NOMO-1 (cell line): Measurements from ENCODE around the gene SNAPC3.
"Not testable (repeated sequence)": the region's sequence is repeated elsewhere in the genome, so short reads cannot be mapped to it uniquely, and the experiment has no call there.

Experiments used
- DNase-seq, 2 experiments: peaks; one replicate each; lab custom pipeline; 2025; ENCODE audit not compliant: unreplicated experiment in 2 of 2; lab: John Stamatoyannopoulos, UW

The SNAPC3 gene

DNA sequence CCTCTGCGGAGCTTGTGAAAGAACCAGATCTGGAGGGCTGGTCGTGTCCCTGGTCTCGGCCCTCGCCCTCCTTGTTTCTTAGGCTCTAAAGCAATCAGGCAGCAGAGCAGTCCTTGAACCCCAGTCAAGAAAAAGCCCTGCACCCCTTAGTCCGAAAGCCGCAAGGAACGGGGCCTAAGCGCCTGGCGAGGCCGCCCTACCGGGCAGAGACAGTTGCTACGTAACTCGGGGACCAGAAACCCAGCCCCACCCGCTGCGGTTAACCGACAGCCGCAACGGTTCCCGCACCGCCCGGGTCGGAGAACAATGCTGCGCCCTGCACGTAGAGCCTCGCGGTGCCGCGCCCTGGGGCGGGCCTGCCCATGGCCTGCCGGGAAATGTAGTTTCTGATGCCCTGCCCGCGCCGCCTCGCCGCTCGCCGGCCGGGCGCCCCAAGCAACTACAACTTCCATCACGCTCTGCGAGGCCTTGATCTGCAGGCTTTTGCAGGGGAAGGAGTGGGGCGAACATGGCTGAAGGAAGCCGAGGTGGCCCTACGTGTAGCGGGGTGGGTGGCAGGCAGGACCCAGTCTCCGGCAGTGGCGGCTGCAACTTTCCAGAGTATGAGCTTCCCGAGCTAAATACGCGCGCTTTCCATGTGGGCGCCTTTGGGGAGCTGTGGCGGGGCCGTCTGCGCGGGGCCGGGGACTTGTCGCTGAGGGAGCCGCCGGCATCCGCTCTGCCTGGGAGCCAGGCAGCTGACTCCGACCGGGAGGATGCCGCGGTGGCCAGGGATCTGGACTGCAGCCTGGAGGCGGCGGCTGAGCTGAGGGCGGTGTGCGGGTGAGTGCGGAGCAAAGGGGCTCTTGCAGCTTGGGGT lies at the start of gene SNAPC3:
Gene SNAPC3, plus strand, starts transcription at position 505 of the 859 bp plus-strand sequence. Its CDS starts 4 bp downstream, at position 509.
- DNase-seq: peak; percentile 77 to 94

DNA sequence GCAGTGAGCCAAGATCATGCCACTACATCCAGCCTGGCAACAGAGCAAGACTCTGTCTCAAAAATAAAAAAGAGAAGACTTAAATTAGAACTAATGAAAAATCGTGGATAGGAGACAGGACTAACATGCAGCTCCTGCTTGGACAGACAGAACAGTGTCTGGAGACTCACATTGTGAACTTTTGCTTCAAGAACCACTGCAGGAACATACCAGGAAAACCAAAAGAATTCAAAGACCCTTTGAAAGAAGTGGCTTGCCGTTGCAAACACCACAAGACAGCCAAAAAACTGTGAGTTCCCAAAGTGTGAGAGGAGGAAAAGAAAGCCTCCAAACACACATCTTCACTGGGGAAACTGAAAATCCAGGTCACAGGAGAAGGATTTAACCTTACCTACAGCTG lies 48.8 kb upstream of the SNAPC3 start:
- no peak for DNase-seq

DNA sequence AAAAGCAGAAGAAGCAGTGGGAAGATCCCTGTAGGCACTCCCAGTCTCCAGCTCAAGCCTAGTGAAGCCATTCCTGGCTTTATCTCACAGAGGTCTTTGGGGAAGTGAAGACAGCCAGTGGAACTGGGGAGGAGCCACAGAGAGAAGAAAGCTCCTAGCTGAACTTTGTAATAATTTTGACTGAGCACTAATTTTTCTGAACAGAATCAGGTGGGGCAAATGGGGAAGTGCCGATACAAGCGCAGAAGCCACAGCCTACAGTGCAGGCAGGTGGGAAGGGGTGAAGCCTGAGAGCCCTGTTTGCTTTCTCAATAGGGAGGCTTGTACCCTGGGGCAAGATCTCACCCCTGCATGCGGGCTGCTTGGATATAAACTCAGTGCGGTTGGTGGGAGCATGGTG lies 48.4 kb upstream of the SNAPC3 start:
- peak; percentile 41 to 51 for DNase-seq

DNA sequence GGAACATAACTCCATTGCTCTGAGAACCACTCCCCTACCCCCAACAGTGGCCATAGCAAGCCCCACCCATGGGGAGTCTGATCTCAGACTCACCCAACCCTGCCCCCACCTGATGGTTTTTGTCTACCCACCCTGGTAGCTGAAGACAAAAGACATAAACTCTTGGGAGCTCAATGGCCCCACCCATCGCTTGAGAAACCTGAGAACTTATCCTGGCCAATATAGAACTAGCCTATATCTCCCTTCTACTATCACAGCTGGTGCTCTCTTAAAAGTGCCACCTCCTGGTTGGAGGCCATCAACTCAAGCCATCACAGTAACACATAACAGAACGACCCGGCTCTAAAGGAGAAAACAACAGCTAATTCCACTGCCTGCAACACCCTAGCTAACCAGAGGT lies 47.9 kb upstream of the SNAPC3 start:
- DNase-seq: no peak

DNA sequence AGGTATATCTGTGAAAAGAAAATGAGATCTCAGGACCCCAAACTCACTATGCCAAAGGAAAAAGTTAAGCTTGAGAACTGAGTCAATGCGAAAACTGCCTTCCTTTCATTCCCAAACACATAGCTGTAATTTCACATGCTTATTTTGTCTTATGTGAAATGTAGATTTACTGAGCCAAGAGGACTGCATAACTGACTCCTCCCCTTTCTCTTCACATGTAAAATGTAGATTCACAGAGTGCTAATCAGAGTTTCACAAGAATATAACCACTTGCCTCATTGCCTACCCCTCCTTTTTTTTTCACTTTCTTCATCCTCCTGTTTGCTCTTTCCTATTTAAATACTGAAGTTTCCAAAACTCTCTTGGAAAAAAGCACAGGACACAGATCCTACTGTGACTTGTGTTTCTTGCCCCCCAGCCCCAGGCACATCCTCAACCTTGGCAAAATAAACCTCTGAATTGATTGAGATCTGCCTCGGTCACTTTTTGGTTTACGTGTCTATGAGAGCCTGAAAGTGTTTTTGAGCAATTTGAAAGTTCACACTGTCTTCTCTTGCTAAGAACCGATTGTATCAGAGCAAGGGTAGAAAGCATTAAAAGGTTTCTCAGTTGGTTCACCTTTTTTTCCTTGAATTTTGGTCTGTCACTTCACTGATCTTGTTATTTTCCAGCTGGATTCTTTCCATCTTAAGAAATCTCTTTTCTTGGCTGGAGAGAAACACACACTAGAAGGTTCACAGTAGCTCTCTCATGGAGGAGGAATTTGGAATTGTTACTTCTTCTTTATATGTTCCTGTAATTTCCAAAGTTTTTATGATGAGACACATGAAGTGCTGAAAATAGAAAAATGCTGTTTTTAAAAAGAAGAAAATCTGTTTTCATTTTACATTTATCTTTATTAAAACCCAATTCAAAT lies 44.8 kb upstream of the SNAPC3 start:
- DNase-seq: no peak

DNA sequence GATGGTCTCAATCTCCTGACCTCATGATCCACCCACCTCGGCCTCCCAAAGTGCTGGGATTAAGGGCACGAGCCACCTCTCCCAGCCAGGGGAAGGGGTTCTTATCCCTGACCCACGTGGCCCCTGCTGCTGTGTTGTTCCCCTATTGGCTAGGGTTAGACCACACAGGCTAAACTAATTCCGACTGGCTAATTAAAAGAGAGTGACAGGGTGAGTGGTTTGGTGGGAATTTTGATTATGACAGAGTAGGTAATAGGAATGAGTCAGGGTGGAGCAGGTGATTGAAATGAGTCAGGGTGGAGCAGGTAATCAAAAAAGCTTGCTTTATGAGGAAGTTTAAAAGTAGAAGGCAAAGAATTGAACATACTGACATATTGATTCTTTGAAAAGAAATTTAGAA lies 43.4 kb upstream of the SNAPC3 start:
- DNase-seq: not testable (repeated sequence)

DNA sequence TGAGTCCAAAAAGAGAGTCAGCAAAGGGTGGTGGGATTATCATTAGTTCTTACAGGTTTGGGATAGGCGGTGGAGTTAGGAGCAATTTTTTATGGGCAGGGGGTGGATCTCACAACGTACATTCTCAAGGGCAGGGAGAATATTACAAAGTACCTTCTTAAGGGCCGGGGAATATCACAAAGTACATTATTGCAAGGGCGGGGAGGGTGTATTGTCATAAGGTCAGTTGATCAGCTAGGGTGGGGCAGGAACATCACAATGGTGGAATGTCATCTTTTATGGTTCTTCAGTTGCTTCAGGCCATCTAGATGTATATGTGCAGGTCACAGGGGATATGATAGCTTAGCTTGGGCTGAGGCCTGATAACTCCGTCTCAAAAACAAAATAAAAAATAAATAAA lies 42.8 kb upstream of the SNAPC3 start:
- not testable (repeated sequence) for DNase-seq

DNA sequence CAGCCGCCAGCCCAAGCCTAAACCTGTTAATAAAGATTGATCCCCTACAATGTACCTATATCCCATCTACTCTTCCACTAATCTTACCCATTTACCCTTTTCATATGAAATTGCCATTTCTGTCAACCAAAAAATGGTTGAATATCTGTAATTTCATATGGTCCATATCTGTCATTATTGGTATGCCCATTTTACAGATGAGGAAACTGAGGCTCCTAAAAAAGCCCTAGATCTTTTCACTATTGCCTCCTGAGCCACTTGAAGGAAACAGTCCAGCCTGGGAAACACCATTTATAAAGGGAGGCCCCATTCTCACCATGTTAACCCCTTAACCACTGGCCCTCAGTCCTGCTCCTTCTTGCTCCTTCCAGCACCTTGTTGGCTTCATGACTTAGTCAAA lies 41.2 kb upstream of the SNAPC3 start:
- DNase-seq: no peak

DNA sequence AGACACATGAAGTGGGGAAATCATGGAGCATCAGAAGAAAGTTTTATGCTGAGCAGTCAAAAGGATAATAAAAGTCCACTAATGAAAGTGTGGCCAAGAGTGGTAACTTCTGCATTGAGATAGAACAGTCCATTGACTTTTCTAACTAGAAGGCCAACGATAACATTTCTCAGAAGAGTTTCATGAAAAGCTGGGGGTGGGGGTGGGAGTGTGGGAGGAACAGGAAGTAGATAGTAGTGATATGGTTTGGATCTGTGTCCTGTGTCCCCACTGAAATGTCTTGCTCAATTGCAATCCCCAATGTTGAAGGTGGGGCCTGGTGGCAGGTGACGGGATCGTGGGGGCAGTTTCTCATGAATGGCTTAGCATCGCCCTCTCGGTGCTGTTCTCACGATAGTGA lies 36.2 kb upstream of the SNAPC3 start:
- no peak for DNase-seq

DNA sequence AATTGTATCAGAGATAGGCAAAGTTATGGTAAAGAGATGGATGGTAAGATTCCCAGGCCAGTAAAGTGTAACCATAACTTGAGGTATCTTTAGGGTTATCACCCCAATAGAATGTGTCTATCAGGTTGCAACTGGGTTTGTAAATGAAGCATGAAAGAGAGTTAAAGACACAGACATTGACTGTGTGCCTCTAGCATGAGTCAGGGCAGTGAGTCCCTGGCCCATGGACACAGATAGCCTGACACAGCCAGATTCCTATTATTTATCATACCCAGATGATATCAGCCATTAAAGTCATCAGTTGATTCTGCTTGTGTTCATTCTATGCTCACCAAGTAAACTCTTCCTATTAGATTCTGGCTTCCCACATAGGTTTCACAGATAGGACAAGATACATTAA lies 33.5 kb upstream of the SNAPC3 start:
- no peak for DNase-seq

DNA sequence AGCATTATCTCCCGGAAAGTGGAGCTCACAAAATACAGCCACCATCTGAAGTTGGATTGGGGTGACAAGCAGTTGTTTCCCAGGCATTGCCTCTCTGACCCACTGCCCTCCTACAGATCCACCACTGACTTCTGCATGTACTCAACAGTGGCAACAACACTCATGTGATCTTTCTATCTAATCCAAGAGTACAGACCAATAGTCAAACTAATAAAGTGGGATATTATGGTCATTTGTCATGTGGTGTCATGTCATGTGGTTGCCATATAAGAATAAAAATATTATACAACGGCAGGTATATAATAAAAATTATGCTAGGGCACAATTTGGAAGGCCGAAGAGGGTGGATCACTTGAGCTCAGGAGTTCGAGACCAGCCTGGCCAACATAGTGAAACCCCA lies 33.0 kb upstream of the SNAPC3 start:
- no peak for DNase-seq

DNA sequence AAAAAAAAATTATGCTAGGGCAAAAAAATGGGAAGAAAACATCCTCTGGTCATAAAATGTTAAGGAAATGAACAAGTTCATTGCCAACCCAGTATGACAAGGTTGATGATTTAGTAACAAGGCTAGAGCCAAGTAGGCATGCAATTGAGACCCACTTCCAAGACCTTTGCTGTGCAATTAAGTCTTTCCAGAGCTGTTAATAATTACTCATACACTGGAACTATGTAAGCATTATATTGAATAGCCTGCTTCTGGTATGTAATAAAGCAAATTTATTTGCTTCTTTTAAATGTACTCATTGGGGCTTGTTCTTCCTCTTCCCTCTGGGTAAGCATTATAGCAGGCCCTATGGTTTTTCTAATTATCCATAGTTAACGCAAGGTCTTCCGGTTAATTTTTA lies 32.5 kb upstream of the SNAPC3 start:
- no peak for DNase-seq

DNA sequence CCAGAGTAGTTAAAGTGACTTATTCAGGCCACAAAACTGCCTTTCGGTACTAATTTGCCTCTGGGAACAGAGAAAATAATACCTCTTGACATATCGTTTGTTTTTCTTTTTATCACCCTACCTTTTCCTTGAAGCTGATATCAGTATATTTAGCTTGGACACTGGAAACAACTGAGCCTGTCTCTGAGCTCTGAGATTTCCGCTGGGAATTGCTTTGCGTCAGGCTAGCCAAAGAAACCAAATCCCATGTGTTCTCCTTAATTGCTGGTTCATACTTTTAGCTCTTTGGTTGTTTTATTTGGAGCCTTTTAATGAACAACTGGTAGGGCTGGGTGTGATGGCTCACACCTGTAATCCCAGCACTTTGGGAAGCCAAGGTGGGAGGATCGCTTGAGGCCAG lies 30.3 kb upstream of the SNAPC3 start:
- no peak for DNase-seq

DNA sequence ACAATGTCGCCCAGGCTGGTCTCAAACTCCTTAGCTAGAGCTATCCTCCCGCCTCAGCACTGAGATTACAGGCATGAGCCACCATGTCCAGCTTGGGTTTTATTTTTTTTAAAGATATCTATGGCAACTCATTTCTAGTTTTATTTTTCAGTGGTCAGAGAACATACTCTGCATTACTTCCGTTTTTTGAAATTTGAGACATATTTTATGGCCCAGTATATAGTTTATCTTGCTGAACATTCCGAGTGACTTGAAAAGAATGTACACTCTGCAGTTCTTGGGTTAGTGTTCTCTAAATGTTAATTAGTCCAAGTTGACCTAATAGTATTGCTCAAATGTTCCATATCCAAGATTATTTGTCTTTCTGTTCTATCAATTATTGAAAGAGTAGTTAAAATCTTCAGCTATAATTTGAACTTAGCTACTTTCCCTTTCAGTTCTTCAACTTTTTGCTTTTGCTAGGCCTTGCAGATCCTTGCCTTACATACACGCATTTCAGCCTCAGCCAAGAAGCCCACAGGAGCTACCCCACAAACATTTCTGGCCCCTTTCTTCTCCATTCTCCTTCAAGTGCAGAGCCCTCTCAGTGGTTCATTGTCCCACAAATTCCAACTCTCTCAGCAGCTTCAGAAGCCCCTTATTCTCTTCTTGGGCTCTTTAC lies 22.3 kb upstream of the SNAPC3 start:
- peak in 1 of 2 experiments; percentile 44 for DNase-seq

DNA sequence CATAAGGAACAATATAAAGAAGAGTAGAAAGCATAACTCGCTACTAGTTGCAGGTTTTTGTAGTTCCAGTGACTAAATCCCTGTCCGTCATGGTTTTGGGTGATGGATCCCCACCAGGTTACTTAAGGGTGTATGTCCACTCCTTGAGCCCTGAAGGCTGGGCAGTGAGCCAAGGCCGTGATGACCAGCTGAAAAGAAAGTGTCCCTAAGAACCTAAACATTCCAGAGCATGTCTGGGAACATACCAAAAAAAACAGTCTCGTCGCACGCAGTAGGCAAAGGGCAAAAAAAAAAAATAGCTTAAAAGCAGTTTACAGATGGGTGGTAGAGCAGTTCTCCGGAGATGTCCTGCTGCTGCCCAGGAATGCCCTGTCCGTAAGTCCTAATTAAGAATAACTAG lies 21.4 kb upstream of the SNAPC3 start:
- DNase-seq: no peak

DNA sequence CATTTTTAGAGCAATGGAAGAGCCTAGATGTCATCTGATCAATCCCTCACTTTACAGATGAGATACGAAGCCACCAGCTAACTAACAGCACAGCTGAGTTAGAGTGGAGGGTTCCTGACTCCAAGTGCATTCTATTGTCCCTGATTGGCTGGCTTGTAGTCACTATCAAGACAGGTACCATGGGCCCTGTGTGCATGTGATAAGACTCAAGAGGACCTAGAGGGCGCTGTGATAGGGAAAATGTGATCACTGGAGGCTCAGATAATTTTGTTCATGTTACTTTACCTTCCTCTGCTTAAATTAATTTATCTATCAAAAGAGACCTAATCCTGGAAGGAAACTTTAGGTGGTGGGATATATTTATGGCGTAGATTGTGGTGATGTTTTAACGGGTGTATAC lies 19.5 kb upstream of the SNAPC3 start:
- no peak for DNase-seq

DNA sequence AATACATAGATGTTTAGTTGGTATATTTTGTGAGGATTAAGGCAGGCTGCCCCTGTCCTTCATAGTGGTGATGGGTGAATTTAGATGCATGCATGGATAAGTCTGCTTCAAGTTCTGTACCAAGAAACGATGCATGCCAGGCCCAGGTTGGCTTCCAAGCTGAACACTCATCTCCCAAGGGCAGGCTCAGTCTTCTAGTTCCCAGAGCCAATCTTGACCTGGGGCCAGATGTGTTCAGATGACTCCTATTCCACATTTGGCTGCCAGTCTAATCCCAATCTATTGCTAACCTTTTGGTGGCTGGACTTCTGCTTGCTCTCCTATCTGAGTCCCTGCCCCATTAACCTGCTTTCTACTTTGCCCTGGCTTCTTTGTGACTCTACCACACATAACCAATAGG lies 18.5 kb upstream of the SNAPC3 start:
- no peak for DNase-seq

DNA sequence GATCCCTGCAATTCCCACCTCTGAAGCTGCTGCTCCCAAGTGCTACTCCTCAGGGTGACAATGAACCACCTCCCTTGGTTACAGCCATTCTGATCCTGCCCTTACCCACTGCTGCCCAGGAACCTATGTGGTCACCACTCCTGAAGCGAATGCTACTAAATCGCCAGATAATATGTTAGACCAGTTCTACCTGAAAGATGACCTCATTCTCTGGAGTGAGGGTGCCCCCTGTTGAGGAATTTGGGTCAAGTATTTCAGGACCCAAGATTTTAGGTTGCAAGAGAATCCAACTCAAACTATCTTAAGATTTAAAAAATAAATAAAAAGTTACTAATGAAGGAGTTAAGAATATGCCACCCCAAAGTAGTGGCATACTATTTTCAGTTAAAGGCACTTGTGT lies 5.8 kb upstream of the SNAPC3 start:
- DNase-seq: peak in 1 of 2 experiments; percentile 15

DNA sequence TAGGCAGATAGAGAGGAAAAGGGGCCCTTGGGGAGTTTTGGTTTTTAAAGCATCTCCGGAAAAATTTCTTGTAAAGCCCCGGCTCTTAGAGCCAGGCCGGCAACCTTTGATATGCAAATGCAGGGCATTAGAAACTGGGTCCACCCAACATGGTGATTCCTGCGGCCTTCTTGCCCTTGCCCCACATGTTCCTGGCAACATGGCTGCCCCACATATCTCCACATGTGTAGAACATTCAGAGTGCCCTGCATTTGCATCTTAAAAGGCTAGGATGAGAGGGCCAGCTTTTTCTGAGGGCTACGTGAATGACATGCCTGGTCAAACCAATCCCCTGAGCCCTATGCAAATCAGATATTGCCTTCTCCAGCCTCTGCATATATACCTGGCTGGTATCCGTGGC lies 5.0 kb upstream of the SNAPC3 start:
- no peak for DNase-seq

DNA sequence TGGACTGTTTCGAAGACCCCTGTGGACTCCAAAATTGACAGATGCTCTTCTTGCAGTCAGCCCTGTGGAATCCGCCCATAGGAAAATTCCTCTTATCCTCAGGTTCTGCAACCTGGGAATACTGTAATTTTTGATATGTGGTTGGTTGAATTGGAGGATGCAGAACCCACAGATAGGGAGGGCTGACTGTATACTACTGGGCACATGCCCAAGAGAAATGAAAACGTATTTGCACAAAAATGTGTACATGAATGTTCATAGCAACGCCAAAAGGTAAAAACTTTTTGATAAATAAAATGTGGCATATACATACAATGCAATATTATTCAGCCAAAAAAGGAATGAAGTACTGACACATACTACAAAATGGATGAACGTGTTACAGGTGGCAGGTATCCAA lies 1.9 kb upstream of the SNAPC3 start:
- DNase-seq: no peak

DNA sequence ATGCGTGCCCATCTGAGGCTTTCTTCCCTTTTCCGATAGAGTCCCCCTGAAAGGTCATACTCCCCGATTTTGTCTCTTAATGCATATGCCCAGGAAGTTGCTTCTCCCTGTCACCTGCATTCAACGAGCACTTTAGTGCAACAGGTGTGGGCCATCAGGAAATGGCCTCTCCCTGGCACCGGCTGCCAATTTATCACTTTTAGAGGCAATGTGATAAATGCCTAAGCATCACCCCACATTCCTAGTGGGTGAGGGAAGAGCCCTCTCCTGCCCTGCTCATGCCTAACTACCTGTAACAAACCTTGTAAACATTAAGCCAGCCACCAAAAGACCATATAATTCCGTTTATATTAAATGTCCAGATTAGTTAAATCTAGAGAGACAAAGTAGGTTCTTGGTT lies 1.1 kb upstream of the SNAPC3 start:
- DNase-seq: no peak
